Measurements from ENCODE around the gene TMEM126B.
"Not testable (repeated sequence)": the region's sequence is repeated elsewhere in the genome, so short reads cannot be mapped to it uniquely, and the experiment has no call there.

The TMEM126B gene

GRCh38 chr11:85651118-85651517 is 22.7 kb downstream of the TMEM126B start:
- no peak for FAIRE-seq

GRCh38 chr11:85652786-85653447 is 24.5 kb downstream of the TMEM126B start:
- FAIRE-seq, result no peak

- not testable (repeated sequence) for FAIRE-seq
These were observed 25.9 kb downstream of the TMEM126B start for GRCh38 chr11:85654343-85654742.

- FAIRE-seq, result no peak
These were observed 28.4 kb downstream of the TMEM126B start for GRCh38 chr11:85656777-85657176.

- FAIRE-seq, result no peak
These were observed 29.8 kb downstream of the TMEM126B start for GRCh38 chr11:85658180-85658579.

- FAIRE-seq, result no peak
These were observed 33.7 kb downstream of the TMEM126B start for GRCh38 chr11:85661972-85662664.

- no peak for FAIRE-seq
These were observed 34.8 kb downstream of the TMEM126B start for GRCh38 chr11:85663080-85663752.

GRCh38 chr11:85663753-85664614 is 35.6 kb downstream of the TMEM126B start:
- no peak for FAIRE-seq

GRCh38 chr11:85664615-85665481 is 36.5 kb downstream of the TMEM126B start, which contains the start of gene CREBZF:
Gene CREBZF (minus strand): TSS chr11:85665129. CDS start chr11:85664875, 254 bp downstream.
- FAIRE-seq, result no peak

- FAIRE-seq, result no peak
These were observed 37.3 kb downstream of the TMEM126B start for GRCh38 chr11:85665733-85666132.

- FAIRE-seq, result no peak
These were observed 38.3 kb downstream of the TMEM126B start for GRCh38 chr11:85666687-85667086.

GRCh38 chr11:85668157-85668556 is 39.8 kb downstream of the TMEM126B start:
- FAIRE-seq, result no peak

- FAIRE-seq, result not testable (repeated sequence)
These were observed 42.7 kb downstream of the TMEM126B start for GRCh38 chr11:85670949-85671663.

- no peak for FAIRE-seq
These were observed 43.9 kb downstream of the TMEM126B start for GRCh38 chr11:85672105-85672902.

- FAIRE-seq, result no peak
These were observed 45.0 kb downstream of the TMEM126B start for GRCh38 chr11:85673393-85673792.

GRCh38 chr11:85679576-85679975 is 51.2 kb downstream of the TMEM126B start:
- no peak for FAIRE-seq

- FAIRE-seq, result no peak
These were observed 52.5 kb downstream of the TMEM126B start for GRCh38 chr11:85680897-85681296.

- FAIRE-seq, result no peak
These were observed 54.2 kb downstream of the TMEM126B start for GRCh38 chr11:85682330-85683305.

Measured in colon (tissue), 2 donors.